Neural progenitor cell (in vitro differentiated cells): ENCODE measurements around the gene TTC4.

Experiments
- EZH2 ChIP-seq: fragments of 200-600 bp; sonication (generic); IDR thresholded peaks from 2 replicates; pipeline ENCODE4 v1.6.1; 2017; ENCODE audit warnings: antibody characterized with exemption, mild to moderate bottlenecking, moderate library complexity
- EZH2phosphoT487 ChIP-seq: fragments of 200-600 bp; sonication (generic); IDR thresholded peaks from 2 replicates; pipeline ENCODE4 v1.6.1; 2017; ENCODE audit warnings: antibody characterized with exemption
- TF ChIP-seq, protein P1 (sequence below): fragments of 200-600 bp; sonication (generic); IDR thresholded peaks from 2 replicates; pipeline ENCODE4 v1.5.1; 2017; ENCODE audit warnings: antibody characterized with exemption, mild to moderate bottlenecking

DNA sequence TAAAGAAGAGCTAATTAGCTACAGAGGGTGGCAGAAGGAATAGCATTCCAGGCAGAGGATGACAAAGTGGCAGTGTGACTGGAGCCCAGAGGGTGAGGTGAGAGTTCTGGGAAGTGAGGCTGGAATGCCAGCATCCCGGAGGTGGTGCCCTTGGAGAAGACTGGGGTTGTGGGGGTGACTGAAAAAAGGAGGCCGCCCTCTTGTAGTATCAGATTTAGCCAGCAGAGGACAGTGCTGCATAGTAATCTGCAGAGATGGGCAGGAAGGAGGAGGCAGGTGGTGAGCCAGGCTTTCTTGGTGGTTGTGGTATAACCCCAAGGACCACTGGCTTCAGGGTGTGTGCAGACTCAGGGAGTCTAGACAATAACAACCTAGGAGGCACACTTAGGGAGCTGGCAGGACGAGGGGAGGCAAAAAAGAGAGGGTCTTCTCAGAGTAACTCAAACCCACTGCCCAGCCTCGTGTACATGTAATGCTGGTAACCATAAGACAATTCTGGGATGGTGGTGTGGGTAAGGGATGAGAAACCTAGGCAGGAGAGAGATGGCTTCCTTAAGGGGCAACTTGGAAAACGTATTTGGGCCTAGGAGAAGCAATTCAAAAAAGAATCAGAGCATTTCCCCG is 43.6 kb upstream of the TTC4 start:
- TF ChIP-seq, protein P1, sequence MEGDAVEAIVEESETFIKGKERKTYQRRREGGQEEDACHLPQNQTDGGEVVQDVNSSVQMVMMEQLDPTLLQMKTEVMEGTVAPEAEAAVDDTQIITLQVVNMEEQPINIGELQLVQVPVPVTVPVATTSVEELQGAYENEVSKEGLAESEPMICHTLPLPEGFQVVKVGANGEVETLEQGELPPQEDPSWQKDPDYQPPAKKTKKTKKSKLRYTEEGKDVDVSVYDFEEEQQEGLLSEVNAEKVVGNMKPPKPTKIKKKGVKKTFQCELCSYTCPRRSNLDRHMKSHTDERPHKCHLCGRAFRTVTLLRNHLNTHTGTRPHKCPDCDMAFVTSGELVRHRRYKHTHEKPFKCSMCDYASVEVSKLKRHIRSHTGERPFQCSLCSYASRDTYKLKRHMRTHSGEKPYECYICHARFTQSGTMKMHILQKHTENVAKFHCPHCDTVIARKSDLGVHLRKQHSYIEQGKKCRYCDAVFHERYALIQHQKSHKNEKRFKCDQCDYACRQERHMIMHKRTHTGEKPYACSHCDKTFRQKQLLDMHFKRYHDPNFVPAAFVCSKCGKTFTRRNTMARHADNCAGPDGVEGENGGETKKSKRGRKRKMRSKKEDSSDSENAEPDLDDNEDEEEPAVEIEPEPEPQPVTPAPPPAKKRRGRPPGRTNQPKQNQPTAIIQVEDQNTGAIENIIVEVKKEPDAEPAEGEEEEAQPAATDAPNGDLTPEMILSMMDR = peak; percentile 83
- TF ChIP-seq EZH2 (no peak), EZH2phosphoT487 (no peak)
